ENCODE measurements around the gene SLFN11. TPM values are rescaled to one million over a fixed set of nuclear protein-coding genes. Genes with fewer than 3 reads are reported as not detected.

SLFN11 gene
- total RNA-seq, 4 donors from 2014 or later: 46.3 to 55.8 (median 51.1) TPM

DNA sequence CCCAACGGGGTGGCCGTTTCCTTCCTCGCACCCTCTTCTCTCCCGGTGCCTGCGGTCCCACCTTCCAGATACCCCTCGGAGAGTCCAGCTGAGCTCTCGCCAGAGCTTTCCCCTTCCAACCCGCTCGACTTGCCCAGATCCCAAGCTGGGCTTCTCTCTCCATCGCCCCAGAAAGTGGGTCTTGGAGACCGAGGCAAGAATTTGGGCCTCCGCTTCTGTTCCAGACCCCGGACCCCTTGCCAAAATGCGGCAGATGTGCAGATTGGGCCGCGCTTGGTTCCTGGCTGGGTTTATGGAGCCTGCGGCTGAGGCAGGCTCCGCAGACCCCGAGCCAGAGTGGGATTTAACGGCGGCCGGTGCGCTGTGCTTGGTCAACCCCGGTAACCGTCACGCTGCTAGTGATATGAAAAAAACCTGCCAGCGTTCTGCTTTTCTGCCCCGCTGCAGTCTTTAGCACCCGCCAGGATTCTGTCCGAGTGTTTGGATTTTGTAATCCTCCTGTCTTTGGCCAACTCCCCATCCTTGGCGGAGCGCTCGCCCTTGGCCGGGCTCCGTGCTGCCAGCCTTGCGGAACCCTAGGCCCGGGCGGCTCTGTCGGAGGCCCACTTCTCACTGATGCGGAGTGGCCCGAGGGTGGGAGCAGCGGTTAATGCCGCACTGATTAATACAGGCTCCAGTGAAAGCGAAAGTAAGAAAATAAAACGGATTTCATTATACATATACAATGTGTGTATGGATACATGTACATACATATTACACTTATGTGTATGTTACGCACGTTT is 754 bp upstream of the SLFN11 start:
- 0 to 1% methylated on average over 43 to 47 of the region's 47 CpGs for WGBS, 2 donors
- Histone ChIP-seq H3K27ac (peak overlapping the region; percentile 92 to 100 (median 98)), H3K27me3 (no peaks in the 10 kb centered on the region), H3K4me3 (peak overlapping the region; percentile 62 to 94 (median 70)), H3K4me1 (peaks cover 0 to 54% (median 8%) of the 10 kb centered on the region in 4 donors), H3K36me3 (peaks cover 0 to 12% (median 0%) of the 10 kb centered on the region in 3 donors), H3K9me3 (peaks cover 0 to 13% (median 0%) of the 10 kb centered on the region in 4 donors)
- peak; percentile 39 to 57 for DNase-seq (ENCODE audit: low spot score in 2 of 2)
- peak in 1 of 2 donors; percentile 57 for TF ChIP-seq EP300 (IDR thresholded peaks at IDR 0.05)
- TF ChIP-seq, protein P1, sequence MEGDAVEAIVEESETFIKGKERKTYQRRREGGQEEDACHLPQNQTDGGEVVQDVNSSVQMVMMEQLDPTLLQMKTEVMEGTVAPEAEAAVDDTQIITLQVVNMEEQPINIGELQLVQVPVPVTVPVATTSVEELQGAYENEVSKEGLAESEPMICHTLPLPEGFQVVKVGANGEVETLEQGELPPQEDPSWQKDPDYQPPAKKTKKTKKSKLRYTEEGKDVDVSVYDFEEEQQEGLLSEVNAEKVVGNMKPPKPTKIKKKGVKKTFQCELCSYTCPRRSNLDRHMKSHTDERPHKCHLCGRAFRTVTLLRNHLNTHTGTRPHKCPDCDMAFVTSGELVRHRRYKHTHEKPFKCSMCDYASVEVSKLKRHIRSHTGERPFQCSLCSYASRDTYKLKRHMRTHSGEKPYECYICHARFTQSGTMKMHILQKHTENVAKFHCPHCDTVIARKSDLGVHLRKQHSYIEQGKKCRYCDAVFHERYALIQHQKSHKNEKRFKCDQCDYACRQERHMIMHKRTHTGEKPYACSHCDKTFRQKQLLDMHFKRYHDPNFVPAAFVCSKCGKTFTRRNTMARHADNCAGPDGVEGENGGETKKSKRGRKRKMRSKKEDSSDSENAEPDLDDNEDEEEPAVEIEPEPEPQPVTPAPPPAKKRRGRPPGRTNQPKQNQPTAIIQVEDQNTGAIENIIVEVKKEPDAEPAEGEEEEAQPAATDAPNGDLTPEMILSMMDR (IDR thresholded peaks at IDR 0.05): no peak
- no peak for TF ChIP-seq POLR2A (IDR thresholded peaks at IDR 0.05)

DNA sequence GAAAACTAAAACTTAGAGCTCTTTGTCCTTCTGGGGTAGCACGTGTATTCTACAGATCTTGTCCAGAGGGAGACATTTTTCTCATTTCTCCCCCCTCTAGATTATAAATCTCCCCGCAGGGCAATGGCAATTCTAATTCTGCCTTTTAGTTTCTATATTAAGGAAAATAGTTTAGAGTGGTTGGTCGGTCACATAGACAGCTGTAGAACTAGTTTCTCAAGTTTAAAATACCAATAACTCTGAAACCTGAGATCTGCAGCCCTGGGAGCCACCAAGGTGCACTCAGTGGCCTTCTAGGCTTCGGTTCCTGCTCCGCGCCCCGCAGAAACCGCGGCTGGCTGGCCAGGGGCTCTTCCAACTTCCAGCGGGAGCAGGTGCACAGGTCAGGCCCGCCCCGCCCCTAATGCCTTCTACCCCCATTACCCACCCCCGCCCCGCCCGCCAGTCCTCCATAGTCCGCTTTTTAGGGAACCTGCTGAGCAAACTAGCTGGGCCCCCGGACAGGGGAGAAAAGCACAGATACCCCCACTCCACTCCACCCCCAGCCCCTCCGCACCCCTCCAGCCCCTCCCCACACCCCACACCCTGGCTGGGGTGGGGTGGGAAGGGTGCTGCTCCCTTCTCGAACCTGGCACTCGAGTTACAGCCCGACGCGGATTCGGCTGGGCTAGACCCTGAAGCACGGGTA is 431 bp downstream of the SLFN11 start:
- DNase-seq (ENCODE audit: low spot score in 2 of 2): no peak
- Histone ChIP-seq H3K27me3 (no peaks in the 10 kb centered on the region), H3K4me3 (peak overlapping the region; percentile 62 to 94 (median 70)), H3K4me1 (peaks cover 0 to 64% (median 11%) of the 10 kb centered on the region in 4 donors), H3K36me3 (peaks cover 0 to 18% (median 0%) of the 10 kb centered on the region in 3 donors), H3K27ac (peak overlapping the region; percentile 92 to 100 (median 98)), H3K9me3 (peaks cover 0 to 13% (median 0%) of the 10 kb centered on the region in 4 donors)
- TF ChIP-seq, protein P1 (IDR thresholded peaks at IDR 0.05): no peak
- TF ChIP-seq EP300 (IDR thresholded peaks at IDR 0.05): no peak
- 0 to 2% methylated on average over 12 to 24 of the region's 25 CpGs for WGBS, 2 donors

GRCh38 chr17:35371934-35372333 is 1.5 kb downstream of the SLFN11 start:
- TF ChIP-seq EP300 (IDR thresholded peaks at IDR 0.05) (no peak), POLR2A (IDR thresholded peaks at IDR 0.05) (no peak)
- TF ChIP-seq, protein P1 (IDR thresholded peaks at IDR 0.05): no peak
- 65 to 72% methylated on average over 3 of the region's 3 CpGs for WGBS, 2 donors
- no peak overlapping the region for H3K27ac ChIP-seq
- peaks cover 0 to 62% (median 13%) of the 10 kb centered on the region in 4 donors for H3K4me1 ChIP-seq
- peaks cover 0 to 18% (median 0%) of the 10 kb centered on the region in 3 donors for H3K36me3 ChIP-seq
- peaks cover 0 to 13% (median 0%) of the 10 kb centered on the region in 4 donors for H3K9me3 ChIP-seq
- H3K27me3 ChIP-seq: no peaks in the 10 kb centered on the region
- DNase-seq (ENCODE audit: low spot score in 2 of 2): no peak
- no peak overlapping the region for H3K4me3 ChIP-seq

DNA sequence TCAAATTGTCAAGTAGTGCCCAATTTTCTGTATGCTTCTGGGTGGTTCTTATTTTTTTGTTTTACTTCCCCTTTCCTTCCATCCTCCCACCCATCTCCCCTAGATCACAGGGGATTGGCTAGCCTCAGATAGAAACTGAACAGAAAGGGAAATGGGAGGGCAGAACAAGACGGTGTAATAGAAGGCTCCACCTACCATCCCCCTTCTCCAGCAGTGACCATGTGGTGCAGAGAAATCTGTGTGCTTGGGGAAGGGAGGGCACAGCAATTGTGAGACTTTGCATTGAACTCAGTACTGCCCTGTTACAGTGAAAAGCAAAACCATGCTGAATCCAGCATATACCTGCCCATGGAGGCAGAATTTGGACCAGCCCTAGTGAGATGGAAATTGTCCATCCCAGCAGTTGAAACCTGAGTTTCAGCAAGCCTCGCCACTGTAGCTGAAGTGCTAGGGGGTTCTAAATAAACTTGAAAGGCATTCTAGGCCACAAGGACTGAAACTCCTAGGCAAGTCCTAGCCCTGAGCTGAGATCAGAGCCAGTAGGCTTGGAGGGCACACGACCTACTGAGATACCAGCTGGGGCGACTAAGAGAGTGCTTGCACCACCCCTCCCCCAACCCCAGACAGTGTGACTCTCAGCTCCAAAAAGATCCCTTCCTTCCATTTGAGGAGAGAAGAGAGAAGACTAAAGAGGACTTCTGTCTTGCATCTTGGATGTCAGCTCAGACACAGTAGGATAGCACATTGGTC is 5.2 kb downstream of the SLFN11 start:
- 46 to 53% methylated on average over 4 of the region's 4 CpGs for WGBS, 2 donors
- Histone ChIP-seq H3K27ac (peak overlapping the region in 1 of 4 donors; percentile 49), H3K4me3 (no peak overlapping the region), H3K9me3 (peaks cover 0 to 13% (median 0%) of the 10 kb centered on the region in 4 donors), H3K4me1 (peaks cover 0 to 40% (median 9%) of the 10 kb centered on the region in 4 donors), H3K36me3 (peaks cover 0 to 40% (median 0%) of the 10 kb centered on the region in 3 donors), H3K27me3 (no peaks in the 10 kb centered on the region)
- peak in 1 of 2 donors; percentile 31 for DNase-seq (ENCODE audit: low spot score in 2 of 2)
- TF ChIP-seq, protein P1 (IDR thresholded peaks at IDR 0.05): no peak
- TF ChIP-seq POLR2A (IDR thresholded peaks at IDR 0.05) (no peak), EP300 (IDR thresholded peaks at IDR 0.05) (no peak)
